ENCODE measurements around the gene MS4A2. TPM values are rescaled to one million over a fixed set of nuclear protein-coding genes. Genes with fewer than 3 reads are reported as not detected.
"Not testable (repeated sequence)": the region's sequence is repeated elsewhere in the genome, so short reads cannot be mapped to it uniquely, and the experiment has no call there.

MS4A2 gene
- total RNA-seq, 1 donor from 2014 or later = not detected

DNA sequence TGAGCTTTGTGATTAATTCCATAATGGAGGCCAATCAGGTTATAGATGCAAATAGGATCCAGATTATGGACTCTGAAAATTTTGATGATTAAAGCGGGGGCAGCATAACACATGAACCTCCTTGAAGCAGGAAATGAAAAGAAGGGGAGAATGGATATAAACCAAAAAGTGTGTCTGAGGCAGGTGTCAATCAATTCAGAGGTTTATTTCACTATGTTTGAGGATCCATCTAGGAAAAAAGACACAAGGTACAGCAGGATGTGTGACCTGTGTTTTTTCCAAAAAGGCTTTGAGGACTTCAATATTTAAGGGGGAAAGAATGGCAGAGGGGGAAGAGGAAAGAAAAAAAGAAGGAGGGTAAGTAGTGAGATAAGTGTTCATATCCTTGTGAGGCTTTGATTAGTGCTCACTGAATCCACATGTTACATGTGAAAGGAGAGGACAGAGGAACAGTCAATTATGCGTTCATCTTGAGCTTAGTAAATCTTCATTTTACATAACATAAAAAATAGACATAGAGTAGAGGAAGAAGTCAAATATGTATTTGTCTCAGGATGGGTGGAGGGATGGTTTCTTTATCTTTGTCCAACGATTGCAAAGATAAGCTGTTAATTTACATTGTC is 34.1 kb downstream of the MS4A2 start:
- H3K27me3 Mint-ChIP-seq (ENCODE audit: low read depth) = no peaks in the 10 kb centered on the region
- no peak overlapping the region for H3K4me3 Mint-ChIP-seq

DNA sequence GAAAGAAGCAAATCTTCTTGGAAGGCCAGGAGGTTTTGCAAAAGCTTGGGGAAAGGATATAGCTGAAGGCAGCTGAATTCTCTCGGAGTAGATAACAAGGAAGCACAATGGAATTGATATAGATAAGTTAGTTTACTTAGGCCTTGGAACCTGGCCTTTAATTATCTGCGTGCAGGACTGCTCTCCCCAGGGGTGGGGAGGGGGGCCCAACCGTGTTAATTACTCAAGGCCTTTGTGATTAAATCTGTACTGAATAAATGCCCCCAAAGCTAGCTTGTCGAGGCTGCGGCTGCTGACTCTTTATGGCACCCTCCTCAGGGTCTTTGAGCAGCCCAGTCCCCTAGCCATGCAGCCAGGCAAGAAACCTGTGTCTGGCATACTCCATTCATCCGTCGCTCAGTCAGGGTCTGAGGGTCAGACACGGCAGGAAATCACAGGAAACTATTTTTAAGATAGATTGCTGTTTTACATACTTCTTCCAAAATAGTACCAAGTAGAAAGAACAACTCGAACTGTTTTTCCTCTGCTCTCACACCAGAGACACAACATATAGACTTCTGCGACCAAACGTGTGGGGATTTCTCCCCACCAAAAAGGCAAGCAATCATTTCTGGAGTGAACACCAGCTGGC is 36.5 kb downstream of the MS4A2 start:
- Mint-ChIP-seq H3K4me1 (peaks cover 10% of the 10 kb centered on the region), H3K27ac (ENCODE audit: unreplicated experiment) (no peak overlapping the region), H3K4me3 (no peak overlapping the region), H3K9me3 (peaks cover 5% of the 10 kb centered on the region), H3K36me3 (ENCODE audit: low read depth) (no peaks in the 10 kb centered on the region), H3K27me3 (ENCODE audit: low read depth) (no peaks in the 10 kb centered on the region)
- DNase-seq (ENCODE audit: low read depth, low spot score) = no peak
- TF ChIP-seq, protein P1, sequence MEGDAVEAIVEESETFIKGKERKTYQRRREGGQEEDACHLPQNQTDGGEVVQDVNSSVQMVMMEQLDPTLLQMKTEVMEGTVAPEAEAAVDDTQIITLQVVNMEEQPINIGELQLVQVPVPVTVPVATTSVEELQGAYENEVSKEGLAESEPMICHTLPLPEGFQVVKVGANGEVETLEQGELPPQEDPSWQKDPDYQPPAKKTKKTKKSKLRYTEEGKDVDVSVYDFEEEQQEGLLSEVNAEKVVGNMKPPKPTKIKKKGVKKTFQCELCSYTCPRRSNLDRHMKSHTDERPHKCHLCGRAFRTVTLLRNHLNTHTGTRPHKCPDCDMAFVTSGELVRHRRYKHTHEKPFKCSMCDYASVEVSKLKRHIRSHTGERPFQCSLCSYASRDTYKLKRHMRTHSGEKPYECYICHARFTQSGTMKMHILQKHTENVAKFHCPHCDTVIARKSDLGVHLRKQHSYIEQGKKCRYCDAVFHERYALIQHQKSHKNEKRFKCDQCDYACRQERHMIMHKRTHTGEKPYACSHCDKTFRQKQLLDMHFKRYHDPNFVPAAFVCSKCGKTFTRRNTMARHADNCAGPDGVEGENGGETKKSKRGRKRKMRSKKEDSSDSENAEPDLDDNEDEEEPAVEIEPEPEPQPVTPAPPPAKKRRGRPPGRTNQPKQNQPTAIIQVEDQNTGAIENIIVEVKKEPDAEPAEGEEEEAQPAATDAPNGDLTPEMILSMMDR (conservative IDR thresholded peaks at IDR 0.05) = no peak

More for the DNA sequence above, 34.1 kb downstream of the MS4A2 start:
- no peak for DNase-seq (ENCODE audit: low read depth, low spot score)
- no peaks in the 10 kb centered on the region for H3K36me3 Mint-ChIP-seq (ENCODE audit: low read depth)
- peaks cover 2% of the 10 kb centered on the region for H3K9me3 Mint-ChIP-seq
- H3K27ac Mint-ChIP-seq (ENCODE audit: unreplicated experiment) = no peak overlapping the region
- H3K4me1 Mint-ChIP-seq = peaks cover 4% of the 10 kb centered on the region
- TF ChIP-seq, protein P1 (conservative IDR thresholded peaks at IDR 0.05) = no peak

DNA sequence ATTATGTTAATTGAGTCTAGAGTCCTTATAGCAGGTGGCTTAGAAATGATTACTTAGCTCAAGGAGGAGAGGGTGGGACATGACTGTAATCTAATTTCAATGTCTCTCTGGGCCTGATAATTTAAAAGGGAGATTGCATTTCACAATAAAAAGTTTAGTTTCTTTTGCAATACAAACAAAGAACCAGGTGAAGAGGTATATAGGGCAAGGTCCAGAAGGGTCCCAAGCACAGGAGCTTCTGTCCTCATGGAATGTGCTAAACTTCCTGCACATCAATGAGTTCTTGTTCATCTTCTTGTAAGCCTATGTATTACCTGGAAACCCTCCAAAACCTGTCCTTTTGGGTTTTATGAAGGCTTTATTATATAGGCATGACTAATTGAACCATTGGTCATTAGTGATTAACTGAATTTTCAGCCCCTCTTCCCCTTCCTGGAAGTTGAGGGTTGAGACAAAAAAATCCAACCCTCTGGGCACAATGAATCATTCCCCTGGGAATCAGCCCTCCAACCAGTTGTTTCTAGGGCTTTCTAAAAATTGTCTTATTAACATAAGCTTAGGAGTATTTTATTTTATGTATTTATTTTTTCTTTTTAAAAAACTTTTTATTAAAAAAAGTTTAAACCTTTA is 37.6 kb downstream of the MS4A2 start:
- H3K27me3 Mint-ChIP-seq (ENCODE audit: low read depth) = no peaks in the 10 kb centered on the region
- TF ChIP-seq, protein P1 (conservative IDR thresholded peaks at IDR 0.05) = no peak
- peaks cover 9% of the 10 kb centered on the region for H3K9me3 Mint-ChIP-seq
- H3K27ac Mint-ChIP-seq (ENCODE audit: unreplicated experiment) = no peak overlapping the region
- no peaks in the 10 kb centered on the region for H3K36me3 Mint-ChIP-seq (ENCODE audit: low read depth)
- peaks cover 6% of the 10 kb centered on the region for H3K4me1 Mint-ChIP-seq
- DNase-seq (ENCODE audit: low read depth, low spot score) = no peak
- no peak overlapping the region for H3K4me3 Mint-ChIP-seq

DNA sequence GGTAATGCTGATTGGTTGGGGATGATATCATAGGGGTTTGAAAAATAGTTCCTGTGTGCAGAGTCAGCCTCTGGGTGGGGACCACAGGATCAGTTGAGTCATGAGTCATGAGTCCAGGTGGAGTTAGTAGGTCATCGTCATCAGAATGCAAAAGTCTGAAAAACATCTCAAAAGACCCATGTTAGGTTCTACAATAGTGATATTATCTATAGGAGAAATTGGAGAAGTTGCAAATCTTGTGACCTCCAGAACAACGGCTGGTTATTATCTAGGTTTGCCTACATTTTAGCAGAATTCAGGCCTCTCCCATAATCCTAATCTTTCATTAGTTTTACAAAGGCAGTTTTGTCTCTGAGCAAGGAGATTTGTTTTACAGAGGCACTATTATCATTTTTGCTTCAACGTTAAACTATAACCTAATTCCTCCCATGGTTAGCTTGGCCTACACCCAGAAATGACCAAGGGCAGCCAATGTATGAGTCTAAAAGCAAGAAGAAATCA is 38.9 kb downstream of the MS4A2 start:
- H3K36me3 Mint-ChIP-seq (ENCODE audit: low read depth) = no peaks in the 10 kb centered on the region
- H3K4me3 Mint-ChIP-seq = no peak overlapping the region
- H3K9me3 Mint-ChIP-seq = peaks cover 9% of the 10 kb centered on the region
- no peak overlapping the region for H3K27ac Mint-ChIP-seq (ENCODE audit: unreplicated experiment)
- H3K4me1 Mint-ChIP-seq = peaks cover 6% of the 10 kb centered on the region
- H3K27me3 Mint-ChIP-seq (ENCODE audit: low read depth) = no peaks in the 10 kb centered on the region
- no peak for DNase-seq (ENCODE audit: low read depth, low spot score)
- TF ChIP-seq, protein P1 (conservative IDR thresholded peaks at IDR 0.05) = no peak

DNA sequence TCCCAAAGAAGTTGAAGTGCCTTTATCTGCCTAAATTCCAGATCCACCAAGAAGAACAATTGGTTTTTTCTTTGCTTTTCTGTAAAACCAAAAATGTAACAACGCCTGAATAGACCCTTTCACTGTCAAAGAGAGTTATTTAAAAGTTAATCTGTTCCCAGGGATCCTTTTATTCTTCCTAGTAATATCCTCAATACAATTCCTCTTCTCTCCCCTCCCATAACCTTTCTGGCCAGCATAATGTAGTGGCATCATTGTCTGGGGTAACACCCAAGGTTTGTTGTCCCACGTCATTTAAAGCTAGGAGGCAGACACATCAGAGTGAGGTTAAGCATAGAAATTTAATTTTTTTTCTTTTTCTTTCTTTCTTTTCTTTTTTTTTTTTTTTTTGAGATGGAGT is 39.9 kb downstream of the MS4A2 start:
- no peak for DNase-seq (ENCODE audit: low read depth, low spot score)
- TF ChIP-seq, protein P1 (conservative IDR thresholded peaks at IDR 0.05) = no peak
- H3K27ac Mint-ChIP-seq (ENCODE audit: unreplicated experiment) = no peak overlapping the region
- H3K4me1 Mint-ChIP-seq = peaks cover 6% of the 10 kb centered on the region
- peaks cover 12% of the 10 kb centered on the region for H3K9me3 Mint-ChIP-seq
- no peak overlapping the region for H3K4me3 Mint-ChIP-seq
- H3K27me3 Mint-ChIP-seq (ENCODE audit: low read depth) = no peaks in the 10 kb centered on the region
- peaks cover 2% of the 10 kb centered on the region for H3K36me3 Mint-ChIP-seq (ENCODE audit: low read depth)

DNA sequence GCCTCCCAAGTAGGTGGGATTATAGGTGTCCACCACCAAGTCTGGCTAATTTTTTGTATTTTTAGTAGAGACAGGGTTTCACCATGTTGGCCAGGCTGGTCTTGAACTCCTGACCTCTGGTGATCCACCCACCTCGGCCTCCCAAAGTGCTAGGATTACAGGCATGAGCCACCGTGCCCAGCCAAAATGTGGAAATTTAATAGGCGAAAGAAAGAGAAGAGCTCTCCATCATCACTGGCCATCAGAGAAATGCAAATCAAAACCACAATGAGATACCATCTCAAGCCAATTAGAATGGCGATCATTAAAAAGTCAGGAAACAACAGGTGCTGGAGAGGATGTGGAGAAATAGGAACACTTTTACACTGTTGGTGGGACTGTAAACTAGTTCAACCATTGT is 40.4 kb downstream of the MS4A2 start:
- not testable (repeated sequence) for H3K27me3 Mint-ChIP-seq (ENCODE audit: low read depth); H3K4me3 Mint-ChIP-seq; H3K27ac Mint-ChIP-seq (ENCODE audit: unreplicated experiment); H3K4me1 Mint-ChIP-seq; DNase-seq (ENCODE audit: low read depth, low spot score); H3K36me3 Mint-ChIP-seq (ENCODE audit: low read depth)
- peaks cover 15% of the 10 kb centered on the region for H3K9me3 Mint-ChIP-seq

All from neural crest cell (in vitro differentiated cells).